Activated CD8-positive, alpha-beta T cell treated with anti-CD3 and anti-CD28 coated beads, Interleukin-2, amount 10 ng/mL, durations not matched to agents 7 days and 5 days (primary cell): Measurements from ENCODE around the gene FOXA2. TPM values are rescaled to one million over a fixed set of nuclear protein-coding genes. Genes with fewer than 3 reads are reported as not detected.
"Not testable (repeated sequence)": the region's sequence is repeated elsewhere in the genome, so short reads cannot be mapped to it uniquely, and the experiment has no call there.

Source experiments
- ATAC-seq: fragments of 150-1000 bp; cut with Tn5 transposase; one replicate; pipeline ENCODE4 v1.10.0; 2021; ENCODE audit warnings: moderate library complexity
- CTCF ChIA-PET: fragments of 350-600 bp; sonication (Branson Sonifier 250); formaldehyde crosslinking; loops from one replicate; lab custom pipeline; 2021; ENCODE audit warnings: antibody characterized with exemption; lab: Charles Lee
- POLR2A ChIA-PET: fragments of 350-600 bp; sonication (Branson Sonifier 250); formaldehyde crosslinking; loops from one replicate; lab custom pipeline; 2021; ENCODE audit warnings: antibody characterized with exemption; lab: Charles Lee
- DNase-seq: peaks from one replicate; pipeline ENCODE4 v3.0.0-alpha.2; 2020
- H3K27ac Mint-ChIP-seq: one replicate; pipeline ENCODE4 v1.8.0; 2021; ENCODE audit warnings: mild to moderate bottlenecking, mixed read lengths
- H3K27me3 Mint-ChIP-seq: one replicate; pipeline ENCODE4 v1.8.0; 2021; ENCODE audit warnings: low read depth, mixed read lengths
- H3K36me3 Mint-ChIP-seq: one replicate; pipeline ENCODE4 v1.8.0; 2021; ENCODE audit warnings: low read depth, mixed read lengths
- H3K4me1 Mint-ChIP-seq: one replicate; pipeline ENCODE4 v1.8.0; 2021; ENCODE audit warnings: low read depth, mixed read lengths
- H3K4me3 Mint-ChIP-seq: one replicate; pipeline ENCODE4 v1.8.0; 2021; ENCODE audit warnings: mild to moderate bottlenecking, mixed read lengths
- H3K9me3 Mint-ChIP-seq: one replicate; pipeline ENCODE4 v1.8.0; 2022; ENCODE audit warnings: mixed read lengths; ENCODE audit not compliant: insufficient read depth
- total RNA-seq, 2 experiments: library from RNA; stranded (reverse); gene quantifications; one replicate each; pipeline ENCODE4 v1.2.3, GENCODE V29; 2021

The FOXA2 gene
- total RNA-seq, 2 experiments from 2014 or later = not detected

DNA sequence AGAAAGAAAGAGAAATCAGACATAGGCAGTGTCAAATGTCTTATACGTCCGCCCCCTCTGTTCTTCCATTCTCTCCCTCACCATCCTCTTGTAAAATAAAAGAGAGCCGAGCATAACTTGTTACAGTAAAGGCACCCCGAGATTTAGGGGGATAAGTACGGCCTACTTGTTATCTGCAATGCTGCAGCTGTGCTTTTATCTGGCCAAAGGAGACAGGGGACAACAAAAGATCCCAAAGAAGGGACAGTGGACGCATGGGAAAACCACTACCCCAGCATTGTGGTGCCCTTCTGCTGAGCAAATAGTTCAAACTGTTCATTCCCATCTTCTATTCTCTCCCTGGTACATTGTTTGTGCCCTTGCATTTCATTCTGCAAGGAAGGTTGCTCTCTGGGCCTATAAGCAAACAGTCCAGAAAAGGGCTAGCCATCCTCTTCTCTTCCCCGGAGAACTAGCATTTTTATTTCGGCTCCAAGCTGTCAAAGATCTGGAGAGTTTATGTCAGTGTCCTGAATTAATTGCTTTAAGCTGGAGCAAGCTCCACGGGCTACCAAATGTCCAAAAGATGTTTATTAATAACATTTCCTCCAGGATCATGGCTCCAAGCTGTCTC, 22.3 kb downstream of the FOXA2 start:
- ChIA-PET POLR2A (no interaction called here), CTCF (no interaction called here)
- DNase-seq (no peak), ATAC-seq (no peak)
- Mint-ChIP-seq H3K4me3 (no peak overlapping the region), H3K27ac (no peak overlapping the region), H3K4me1 (no peaks in the 10 kb centered on the region), H3K27me3 (peaks cover 52% of the 10 kb centered on the region), H3K9me3 (no peaks in the 10 kb centered on the region), H3K36me3 (no peaks in the 10 kb centered on the region)

DNA sequence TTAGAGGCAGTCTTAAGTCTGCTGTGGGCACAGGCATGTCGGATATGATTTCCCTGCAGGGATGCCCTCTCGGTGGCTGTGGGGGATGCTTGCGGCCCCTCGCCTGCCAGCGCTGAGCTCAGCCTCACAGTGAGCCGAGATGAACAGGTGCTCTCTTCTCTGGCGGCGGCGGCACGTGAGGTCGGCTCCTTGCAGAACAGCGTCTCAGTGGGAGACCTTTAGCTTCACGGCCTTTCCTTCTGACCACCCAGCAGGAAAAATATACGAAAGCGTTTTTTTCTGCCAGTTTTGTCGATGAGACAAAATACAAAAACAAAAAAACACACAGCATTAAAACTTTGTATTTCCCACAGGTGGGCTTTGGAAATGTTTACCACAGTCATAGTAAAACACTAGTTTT, 23.6 kb downstream of the FOXA2 start:
- no peak overlapping the region for H3K4me3 Mint-ChIP-seq
- DNase-seq (no peak), ATAC-seq (no peak)
- no peaks in the 10 kb centered on the region for H3K9me3 Mint-ChIP-seq
- H3K4me1 Mint-ChIP-seq = no peaks in the 10 kb centered on the region
- POLR2A ChIA-PET = no interaction called here
- no peaks in the 10 kb centered on the region for H3K36me3 Mint-ChIP-seq
- no peak overlapping the region for H3K27ac Mint-ChIP-seq
- peaks cover 43% of the 10 kb centered on the region for H3K27me3 Mint-ChIP-seq
- CTCF ChIA-PET = no interaction called here

DNA sequence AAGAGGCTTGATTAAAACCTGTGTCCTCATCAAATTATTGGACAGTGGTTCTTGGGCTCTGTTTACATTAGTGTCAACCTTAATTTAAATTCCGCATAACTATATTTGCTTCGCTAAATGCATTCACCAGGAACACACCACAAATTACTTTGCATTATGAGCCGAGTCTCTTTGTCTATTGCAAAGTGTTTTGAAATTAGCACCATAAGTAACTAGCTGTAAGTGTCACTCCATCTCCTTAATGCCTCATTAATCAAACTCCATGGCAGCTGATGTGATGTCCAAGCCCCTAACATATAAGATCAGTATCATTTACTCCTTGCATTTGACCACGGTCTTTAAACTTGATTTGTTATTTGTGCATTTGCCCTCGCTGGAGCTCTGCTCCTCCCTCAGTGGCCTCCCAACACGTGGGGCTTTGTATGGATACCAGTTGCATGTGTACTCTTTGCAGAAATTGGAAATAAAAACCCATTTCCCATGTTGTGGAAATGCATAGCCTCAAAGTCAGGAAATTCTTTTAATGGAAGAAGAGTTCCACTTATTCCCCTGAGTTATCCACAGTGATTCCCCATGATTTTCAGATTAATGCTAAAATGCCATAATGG, 24.6 kb downstream of the FOXA2 start:
- H3K4me1 Mint-ChIP-seq = no peaks in the 10 kb centered on the region
- DNase-seq = no peak
- H3K27ac Mint-ChIP-seq = no peak overlapping the region
- CTCF ChIA-PET = no interaction called here
- no peaks in the 10 kb centered on the region for H3K9me3 Mint-ChIP-seq
- ATAC-seq = no peak
- H3K27me3 Mint-ChIP-seq = peaks cover 37% of the 10 kb centered on the region
- POLR2A ChIA-PET = no interaction called here
- no peaks in the 10 kb centered on the region for H3K36me3 Mint-ChIP-seq
- no peak overlapping the region for H3K4me3 Mint-ChIP-seq

DNA sequence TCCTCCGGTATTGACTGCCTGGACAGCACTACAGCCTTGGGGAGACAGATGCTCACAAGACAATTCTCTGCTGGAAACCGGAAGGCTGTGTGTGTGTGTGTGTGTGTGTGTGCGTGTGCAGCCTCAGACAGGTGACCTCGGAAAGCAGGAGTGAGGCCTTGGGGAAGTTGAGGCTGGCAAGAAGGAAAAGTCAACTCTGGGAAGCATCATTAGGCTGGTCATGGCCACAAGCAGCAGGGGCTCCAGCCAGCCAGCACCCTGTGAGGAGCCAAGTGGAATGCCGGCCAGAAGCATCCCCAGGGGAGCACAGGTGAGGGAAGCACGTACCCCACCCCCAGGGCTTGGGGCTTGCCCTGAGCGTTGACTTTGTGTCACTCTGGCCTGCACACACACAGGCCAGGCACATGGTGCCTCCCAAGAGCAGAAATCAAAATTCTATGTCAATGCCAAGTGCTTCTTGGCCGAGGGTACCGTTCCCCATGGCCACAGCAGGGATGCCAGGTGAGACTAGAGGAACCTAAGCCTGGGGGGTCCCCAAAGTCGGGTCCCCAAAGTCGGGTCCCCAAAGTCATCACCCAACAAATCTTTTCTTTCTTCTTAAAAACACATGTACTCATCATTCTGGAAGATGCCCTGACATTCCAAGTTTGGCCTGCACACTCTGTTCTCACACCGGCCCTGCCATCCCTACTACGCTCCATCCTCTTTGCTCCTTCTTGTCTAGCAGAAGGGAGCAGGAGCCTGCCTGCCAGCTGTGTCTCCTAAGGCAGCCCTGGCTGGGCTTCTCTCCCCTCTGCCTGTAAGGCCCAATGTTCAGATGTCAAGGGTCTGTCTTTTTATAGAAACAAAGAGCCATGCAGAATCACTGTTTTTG, 26.7 kb downstream of the FOXA2 start:
- no peak for DNase-seq
- ChIA-PET CTCF (no interaction called here), POLR2A (no interaction called here)
- no peak for ATAC-seq
- H3K36me3 Mint-ChIP-seq = no peaks in the 10 kb centered on the region
- H3K27me3 Mint-ChIP-seq = peaks cover 28% of the 10 kb centered on the region
- no peak overlapping the region for H3K4me3 Mint-ChIP-seq
- no peaks in the 10 kb centered on the region for H3K9me3 Mint-ChIP-seq
- H3K4me1 Mint-ChIP-seq = no peaks in the 10 kb centered on the region
- H3K27ac Mint-ChIP-seq = no peak overlapping the region

DNA sequence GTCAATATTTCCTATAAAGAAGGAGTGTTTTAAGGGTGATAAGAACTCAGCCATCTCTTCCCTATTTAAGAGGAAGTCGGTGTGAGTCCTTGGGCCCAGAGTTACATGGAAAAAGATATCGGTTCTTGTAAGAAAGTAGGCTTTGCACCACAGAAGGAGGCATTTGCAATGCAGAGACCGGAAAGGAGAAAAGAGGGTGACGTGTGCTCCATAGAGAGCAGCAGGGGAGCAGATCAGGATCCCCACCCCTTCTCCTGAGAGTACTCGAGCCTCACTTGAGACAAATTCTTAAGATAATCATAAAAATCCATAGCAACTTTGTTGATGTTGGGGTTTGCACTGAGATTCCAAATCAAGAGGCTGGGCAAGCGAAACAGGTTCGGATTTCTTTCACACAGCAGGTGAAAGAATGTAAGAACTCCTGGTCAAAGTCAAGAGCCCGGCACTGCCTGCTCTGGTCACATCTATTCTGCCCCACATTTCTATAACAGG, 27.8 kb downstream of the FOXA2 start:
- CTCF ChIA-PET = no interaction called here
- no peak overlapping the region for H3K4me3 Mint-ChIP-seq
- no peak overlapping the region for H3K27ac Mint-ChIP-seq
- POLR2A ChIA-PET = no interaction called here
- H3K27me3 Mint-ChIP-seq = peaks cover 19% of the 10 kb centered on the region
- H3K9me3 Mint-ChIP-seq = no peaks in the 10 kb centered on the region
- DNase-seq (no peak), ATAC-seq (no peak)
- no peaks in the 10 kb centered on the region for H3K36me3 Mint-ChIP-seq
- no peaks in the 10 kb centered on the region for H3K4me1 Mint-ChIP-seq

DNA sequence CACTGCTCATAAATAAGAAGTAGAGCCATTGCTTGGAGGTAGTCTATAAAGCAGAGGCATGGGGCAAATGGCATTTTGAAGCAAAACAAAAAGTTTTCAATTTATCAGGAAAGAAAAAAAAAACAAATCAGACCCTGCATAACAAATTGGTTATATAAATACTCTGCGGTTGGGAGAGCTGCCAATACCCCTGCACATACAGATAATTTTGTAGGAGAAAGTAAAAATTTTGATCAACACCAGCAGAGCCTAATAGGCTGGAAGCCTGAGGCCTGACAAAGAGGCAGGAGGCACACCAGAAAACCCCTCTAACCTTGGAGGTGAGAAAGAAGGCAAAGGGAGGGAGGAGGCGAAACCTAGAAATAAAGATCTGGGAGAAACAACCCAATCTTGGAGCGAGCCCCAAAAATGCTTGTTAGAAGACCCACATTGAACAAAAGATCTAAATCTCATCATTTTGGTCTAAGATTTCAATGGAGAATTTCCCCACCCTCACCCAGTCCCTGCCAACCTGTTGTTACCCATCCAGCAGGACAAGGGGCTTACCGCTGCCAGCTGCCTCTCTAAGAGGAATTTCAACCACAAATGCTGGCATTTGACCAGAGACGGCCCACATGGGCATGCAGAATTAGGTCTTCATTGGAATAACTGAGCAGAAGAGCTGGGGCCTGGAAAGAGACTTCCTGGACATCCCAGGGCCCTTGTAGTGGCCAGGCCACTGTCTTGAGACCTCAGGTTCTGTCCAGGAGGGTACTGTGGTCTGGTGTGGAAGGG, 28.4 kb downstream of the FOXA2 start:
- CTCF ChIA-PET = no interaction called here
- Mint-ChIP-seq H3K27me3 (peaks cover 16% of the 10 kb centered on the region), H3K9me3 (no peaks in the 10 kb centered on the region), H3K4me3 (no peak overlapping the region), H3K27ac (no peak overlapping the region), H3K4me1 (no peaks in the 10 kb centered on the region), H3K36me3 (no peaks in the 10 kb centered on the region)
- no peak for ATAC-seq
- POLR2A ChIA-PET = no interaction called here
- DNase-seq = no peak

DNA sequence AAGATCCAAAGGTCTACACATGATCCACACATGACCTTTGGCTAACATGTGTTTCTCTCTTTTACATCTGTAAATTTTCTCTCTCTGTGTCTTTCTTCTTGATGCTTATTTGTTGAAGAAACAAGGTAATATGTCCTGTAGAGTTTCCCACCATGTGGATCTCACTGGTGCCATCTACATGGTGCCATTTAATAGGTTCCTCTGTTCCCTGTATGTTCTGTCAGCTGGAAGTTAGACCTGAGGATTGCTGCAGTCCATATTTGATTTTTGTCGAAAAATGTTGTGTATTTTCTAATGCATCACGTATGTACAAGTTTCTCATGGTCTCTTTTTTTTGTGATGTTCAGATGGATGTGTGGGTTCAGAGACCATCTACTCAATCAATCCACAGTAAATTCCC, 30.0 kb downstream of the FOXA2 start:
- CTCF ChIA-PET = no interaction called here
- no peaks in the 10 kb centered on the region for H3K36me3 Mint-ChIP-seq
- H3K4me1 Mint-ChIP-seq = no peaks in the 10 kb centered on the region
- no peak overlapping the region for H3K4me3 Mint-ChIP-seq
- peaks cover 2% of the 10 kb centered on the region for H3K27me3 Mint-ChIP-seq
- POLR2A ChIA-PET = no interaction called here
- no peak overlapping the region for H3K27ac Mint-ChIP-seq
- no peaks in the 10 kb centered on the region for H3K9me3 Mint-ChIP-seq
- ATAC-seq = no peak
- no peak for DNase-seq

DNA sequence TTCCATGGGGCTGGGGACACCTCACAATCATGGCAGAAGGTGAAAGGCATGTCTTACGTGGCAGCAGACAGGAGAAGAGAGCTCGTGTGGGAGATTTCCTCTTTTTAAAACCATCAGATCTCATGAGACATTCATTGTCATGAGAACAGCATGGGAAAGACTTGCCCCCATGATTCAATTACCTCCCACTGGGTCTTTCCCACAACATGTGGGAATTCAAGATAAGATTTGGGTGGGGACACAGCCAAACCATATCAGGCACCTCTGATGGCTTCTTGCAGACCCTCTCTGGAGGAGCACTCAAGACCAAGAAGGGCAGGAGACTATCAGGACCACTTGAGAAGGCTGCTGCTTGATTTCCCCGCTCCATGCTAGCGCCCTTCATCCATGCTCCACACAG, 33.9 kb downstream of the FOXA2 start:
- CTCF ChIA-PET, DNase-seq, H3K27ac Mint-ChIP-seq, ATAC-seq, POLR2A ChIA-PET, H3K27me3 Mint-ChIP-seq, H3K4me3 Mint-ChIP-seq, H3K4me1 Mint-ChIP-seq, H3K36me3 Mint-ChIP-seq, H3K9me3 Mint-ChIP-seq: not testable (repeated sequence)

DNA sequence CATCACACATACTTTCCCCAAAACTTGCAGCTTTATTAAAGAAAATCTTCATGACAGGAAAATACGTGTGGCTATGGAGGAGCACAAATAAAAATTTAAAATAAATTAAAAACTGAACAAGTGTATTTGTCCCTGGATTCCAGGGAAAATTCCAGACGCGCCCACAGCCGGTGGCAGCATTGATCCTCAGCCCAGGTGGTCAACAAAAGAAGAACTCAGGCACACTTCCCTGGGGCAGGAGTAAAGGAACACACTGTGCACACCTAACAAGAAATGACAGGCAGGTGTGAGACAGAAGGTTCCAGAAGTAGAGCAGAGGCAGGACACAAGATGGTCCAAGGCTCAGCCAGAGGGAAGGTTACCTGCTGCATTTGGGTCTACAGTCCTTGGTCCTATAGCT, 36.3 kb downstream of the FOXA2 start:
- H3K27ac Mint-ChIP-seq = no peak overlapping the region
- CTCF ChIA-PET = no interaction called here
- no peak overlapping the region for H3K4me3 Mint-ChIP-seq
- no peaks in the 10 kb centered on the region for H3K4me1 Mint-ChIP-seq
- no peaks in the 10 kb centered on the region for H3K9me3 Mint-ChIP-seq
- no peaks in the 10 kb centered on the region for H3K36me3 Mint-ChIP-seq
- no peak for DNase-seq
- POLR2A ChIA-PET = no interaction called here
- ATAC-seq = no peak
- H3K27me3 Mint-ChIP-seq = no peaks in the 10 kb centered on the region

DNA sequence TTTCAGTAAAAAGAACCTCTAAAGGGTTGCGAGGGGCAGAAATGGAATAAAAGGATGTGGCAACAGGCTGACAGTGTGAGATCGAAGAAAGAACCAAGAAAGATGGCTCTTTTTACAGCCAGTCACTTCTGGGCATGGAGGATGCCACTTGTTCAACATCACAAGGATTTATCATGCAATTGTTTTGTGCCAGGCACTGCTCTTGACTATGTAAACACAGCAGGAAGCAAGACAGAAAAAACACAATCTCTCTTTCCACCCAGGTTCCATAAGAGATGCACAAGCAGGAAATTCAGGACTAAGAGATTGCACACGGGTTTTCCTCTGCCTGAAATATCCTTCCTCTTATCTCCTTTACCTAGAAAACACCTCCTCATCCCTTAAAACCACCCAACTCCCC, 38.0 kb downstream of the FOXA2 start:
- H3K4me3 Mint-ChIP-seq = no peak overlapping the region
- ATAC-seq = no peak
- no peaks in the 10 kb centered on the region for H3K9me3 Mint-ChIP-seq
- ChIA-PET CTCF (no interaction called here), POLR2A (no interaction called here)
- no peaks in the 10 kb centered on the region for H3K27me3 Mint-ChIP-seq
- no peak for DNase-seq
- H3K27ac Mint-ChIP-seq = no peak overlapping the region
- H3K4me1 Mint-ChIP-seq = no peaks in the 10 kb centered on the region
- no peaks in the 10 kb centered on the region for H3K36me3 Mint-ChIP-seq

DNA sequence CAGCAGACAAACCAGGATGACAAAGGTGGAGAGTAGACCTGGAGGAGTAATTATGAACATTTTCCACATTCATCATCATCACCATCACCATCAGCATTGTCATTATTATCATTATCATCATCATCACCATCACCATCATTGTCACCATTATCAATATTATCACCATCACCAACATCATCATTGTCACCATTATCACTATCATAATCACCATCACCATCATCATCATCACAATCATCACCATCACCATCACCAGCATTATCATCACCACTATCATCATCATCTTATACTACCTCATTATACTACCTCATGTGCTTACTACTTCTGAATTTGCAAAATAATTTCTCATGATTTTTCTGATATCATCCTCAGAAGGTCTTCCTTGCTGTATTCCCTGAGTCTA, 39.3 kb downstream of the FOXA2 start:
- ChIA-PET POLR2A (no interaction called here), CTCF (no interaction called here)
- no peaks in the 10 kb centered on the region for H3K9me3 Mint-ChIP-seq
- H3K4me1 Mint-ChIP-seq = no peaks in the 10 kb centered on the region
- DNase-seq = no peak
- no peaks in the 10 kb centered on the region for H3K27me3 Mint-ChIP-seq
- ATAC-seq = no peak
- no peaks in the 10 kb centered on the region for H3K36me3 Mint-ChIP-seq
- no peak overlapping the region for H3K27ac Mint-ChIP-seq
- no peak overlapping the region for H3K4me3 Mint-ChIP-seq

DNA sequence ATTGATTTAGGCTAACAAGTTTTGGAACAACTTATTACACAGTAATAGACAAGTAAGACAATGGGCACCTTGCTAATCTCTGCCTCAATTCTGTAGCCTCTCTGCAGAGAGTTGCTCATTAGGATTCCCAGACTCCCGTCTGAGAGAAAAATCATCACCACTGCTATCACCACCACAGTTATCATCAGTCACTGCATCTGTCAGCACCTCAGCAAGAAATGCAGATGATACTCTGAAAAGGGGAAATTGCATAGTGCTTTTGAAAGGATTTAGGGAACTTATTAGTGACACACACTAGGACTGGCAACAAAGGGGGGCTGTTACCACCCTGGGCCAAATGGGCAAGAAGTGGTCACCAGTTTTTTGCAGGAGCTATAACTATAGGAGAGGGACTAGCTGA, 39.9 kb downstream of the FOXA2 start:
- ATAC-seq (no peak), DNase-seq (no peak)
- Mint-ChIP-seq H3K9me3 (no peaks in the 10 kb centered on the region), H3K4me1 (no peaks in the 10 kb centered on the region), H3K27me3 (no peaks in the 10 kb centered on the region), H3K4me3 (no peak overlapping the region), H3K27ac (no peak overlapping the region), H3K36me3 (no peaks in the 10 kb centered on the region)
- POLR2A ChIA-PET = no interaction called here
- CTCF ChIA-PET = no interaction called here
